Measurements from ENCODE around the gene IQSEC1. TPM values are rescaled to one million over a fixed set of nuclear protein-coding genes. Genes with fewer than 3 reads are reported as not detected.

IQSEC1 gene
- polyA plus RNA-seq, 12 donors: 36.6 to 57.3 (median 42.5) TPM; not detected in 1

DNA sequence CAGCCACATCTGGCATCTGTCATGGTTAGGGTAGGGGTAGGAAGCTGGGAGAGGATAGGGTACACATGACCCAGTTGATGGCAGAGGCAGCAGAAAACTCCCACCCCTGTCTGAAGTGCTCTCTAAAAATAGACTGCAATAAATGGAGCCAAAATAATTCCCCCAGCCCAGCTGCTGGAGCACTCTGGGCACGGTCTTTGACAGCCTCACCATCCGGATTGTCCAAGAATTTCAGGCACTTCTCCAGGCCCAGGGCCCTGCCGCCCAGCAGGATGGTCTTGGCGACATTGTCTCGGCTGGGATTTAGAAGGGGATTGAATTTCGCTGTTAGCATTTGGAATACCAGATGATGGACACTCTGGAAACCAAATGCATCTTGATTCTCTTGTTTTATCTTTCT lies 103.7 kb downstream of the IQSEC1 start:
- peak; percentile 76 for DNase-seq

DNA sequence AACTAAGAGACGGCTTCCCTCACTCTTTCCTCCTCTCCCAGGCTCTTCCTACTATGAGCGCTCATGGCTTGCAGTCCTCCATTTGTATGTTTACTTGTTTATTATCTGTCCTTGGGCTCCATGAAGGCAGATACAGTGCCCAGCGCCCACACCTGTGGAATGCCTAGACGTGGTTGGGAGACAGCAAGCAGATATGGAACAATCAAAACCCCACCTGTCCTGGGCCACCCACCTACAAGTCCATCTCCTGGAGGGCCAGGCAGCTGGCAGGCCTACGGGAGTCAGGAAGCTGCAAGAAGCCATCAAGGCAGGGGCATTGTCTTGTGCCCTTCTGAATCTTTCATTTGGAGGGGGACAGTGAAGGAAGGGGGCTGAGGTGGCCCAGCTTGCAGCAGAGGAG lies 104.7 kb downstream of the IQSEC1 start:
- no peak for DNase-seq

DNA sequence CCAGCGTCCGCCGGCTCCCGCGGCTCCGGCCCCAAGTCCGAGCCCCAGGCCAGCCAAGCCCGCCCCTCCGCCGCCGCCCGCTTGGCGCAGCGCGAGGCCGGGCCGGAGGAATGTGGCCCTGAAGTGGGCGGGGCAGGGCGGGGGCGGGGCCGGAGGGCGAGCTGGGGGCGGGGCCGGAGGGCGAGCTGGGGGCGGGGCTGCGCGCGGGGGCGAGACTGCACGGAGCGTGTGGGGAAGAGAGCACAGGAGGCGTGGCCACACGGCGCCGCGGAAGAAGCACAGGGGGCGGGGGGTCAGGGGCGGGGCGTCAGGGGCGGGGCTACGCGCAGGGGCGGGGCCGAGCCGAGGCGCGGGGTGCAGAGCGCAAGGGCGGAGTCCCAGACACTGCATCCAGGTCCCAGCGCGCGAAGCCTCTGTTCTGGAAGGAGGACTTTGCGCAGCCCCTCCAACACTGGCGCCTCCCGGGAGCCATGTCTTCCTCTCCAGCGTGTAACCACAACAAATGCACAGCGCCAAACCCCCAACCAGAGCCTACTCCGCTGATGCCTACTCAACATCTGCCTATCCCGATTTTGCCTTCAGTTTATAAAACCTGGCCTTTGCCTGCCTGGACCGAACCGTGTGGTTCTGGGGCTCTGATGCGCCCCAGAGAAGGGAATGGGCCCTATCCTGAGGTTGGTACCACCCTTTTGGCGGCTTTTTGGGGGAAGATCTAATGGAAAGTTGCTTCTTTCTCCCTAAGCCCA lies 105.5 kb downstream of the IQSEC1 start:
- DNase-seq: peak; percentile 84

DNA sequence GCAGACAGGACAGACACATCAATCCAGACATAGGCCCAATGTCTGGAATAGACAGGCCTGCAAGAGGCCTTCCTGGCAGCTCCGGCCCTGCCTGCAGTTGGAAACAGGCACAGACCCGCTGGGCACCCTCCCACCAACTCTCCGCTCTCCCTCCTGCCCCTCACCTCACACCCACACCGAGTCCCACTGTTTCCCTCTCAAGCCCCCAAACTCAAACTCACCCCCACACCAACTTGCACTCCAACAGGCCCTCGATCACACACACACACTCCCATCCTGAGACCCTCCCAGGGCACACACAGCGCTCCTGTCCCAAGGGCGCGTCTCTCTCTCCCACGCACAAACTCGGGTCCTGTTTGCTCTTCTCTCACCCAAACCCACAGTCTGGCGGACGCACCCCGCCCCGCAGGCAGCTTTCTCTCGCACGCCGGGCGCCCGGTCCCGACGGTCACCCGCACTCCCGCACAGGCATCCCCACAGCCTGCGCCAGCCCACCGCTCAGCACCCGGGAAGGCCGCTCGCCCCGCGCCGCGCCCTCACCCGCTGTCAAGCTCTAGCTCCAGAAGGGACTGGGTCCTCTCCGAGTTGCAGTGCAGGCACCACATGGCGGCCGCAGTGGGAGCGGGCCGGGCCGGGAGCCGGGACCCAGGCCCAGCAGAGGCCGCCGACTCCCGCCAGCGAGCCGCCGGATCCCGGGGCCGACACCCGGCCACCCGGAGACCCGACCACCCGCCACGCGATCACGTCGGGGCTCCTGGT lies 106.2 kb downstream of the IQSEC1 start:
- no peak for DNase-seq

DNA sequence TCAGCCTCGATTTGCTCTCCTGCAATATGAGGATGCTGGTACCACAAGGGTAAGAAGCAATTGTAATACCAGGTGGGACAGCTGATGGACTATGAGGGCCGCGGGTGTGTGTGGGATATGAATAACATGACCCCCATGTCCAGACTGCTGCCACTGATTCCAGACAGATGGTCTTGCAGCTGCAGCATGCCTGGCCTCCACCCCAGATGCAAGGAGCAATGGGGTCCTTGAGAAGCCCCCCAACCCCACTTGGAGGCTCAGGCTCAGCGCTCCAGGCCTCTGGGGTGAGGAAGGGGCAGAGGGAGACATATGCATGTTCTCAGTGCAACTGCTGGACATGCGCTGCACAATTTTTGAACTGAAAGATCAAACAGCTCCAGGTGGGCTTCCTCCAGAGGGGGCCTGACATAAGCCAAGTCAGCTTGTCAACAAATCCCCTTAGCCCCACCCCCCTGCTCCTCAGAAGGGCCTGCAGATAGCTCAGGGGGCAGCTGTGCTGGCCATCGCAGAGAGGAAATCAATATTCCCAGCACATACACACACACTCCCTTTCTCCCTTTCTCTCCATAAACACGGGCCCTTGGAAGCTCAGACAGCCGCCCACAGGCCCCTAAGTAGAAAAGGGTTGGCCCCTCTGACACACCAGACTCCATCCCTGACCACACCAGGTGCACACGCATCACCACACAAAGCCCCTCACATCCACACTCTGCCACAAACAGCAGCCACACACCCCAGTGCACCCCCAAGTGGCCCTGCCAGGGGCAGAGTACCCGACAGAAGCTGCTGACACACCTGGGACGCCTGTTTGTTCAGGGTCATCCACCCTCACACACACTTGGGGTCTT lies 107.0 kb downstream of the IQSEC1 start:
- no peak for DNase-seq

DNA sequence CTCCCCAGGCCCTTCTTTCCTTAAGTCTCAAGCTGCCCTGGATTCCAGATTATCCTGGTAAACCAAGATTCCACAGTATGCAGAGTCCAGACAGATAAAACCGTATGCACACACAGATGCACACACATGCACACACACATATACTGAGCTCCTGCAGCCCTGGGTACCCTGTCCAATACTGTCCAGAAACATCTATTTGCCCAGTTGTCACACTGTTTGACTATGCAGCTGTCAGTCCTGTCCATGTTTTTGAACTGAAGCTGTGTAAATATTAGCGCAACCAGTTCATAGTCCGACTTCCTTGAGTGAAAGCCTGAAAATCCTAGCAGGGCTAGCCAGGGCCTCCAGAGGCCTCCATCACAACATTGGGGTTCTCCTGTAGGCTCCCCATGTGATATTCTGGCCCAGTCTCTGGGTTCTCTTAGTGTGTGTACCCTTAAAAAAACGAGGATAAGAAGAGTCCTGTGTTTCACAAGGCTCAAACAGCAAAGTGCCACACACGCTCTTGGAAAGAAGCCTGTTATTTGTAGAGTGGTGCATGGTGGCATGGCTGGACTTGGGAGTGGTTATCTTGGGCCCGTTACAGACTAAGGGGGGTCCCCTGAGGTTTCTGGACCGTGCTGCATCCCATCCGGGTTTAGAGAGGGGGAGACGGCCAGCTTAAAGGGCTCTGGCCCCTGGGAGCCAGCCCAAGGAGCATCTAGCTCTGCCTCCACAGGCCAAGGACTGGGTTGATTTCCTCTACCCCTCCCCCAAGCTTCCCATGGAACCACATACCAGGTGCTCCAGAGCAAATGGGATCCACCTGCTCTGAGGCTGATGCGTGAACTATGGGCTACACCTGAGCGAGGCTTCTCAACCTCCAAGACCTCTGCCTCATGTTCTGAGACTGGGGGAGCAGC lies 108.3 kb downstream of the IQSEC1 start:
- DNase-seq: no peak

DNA sequence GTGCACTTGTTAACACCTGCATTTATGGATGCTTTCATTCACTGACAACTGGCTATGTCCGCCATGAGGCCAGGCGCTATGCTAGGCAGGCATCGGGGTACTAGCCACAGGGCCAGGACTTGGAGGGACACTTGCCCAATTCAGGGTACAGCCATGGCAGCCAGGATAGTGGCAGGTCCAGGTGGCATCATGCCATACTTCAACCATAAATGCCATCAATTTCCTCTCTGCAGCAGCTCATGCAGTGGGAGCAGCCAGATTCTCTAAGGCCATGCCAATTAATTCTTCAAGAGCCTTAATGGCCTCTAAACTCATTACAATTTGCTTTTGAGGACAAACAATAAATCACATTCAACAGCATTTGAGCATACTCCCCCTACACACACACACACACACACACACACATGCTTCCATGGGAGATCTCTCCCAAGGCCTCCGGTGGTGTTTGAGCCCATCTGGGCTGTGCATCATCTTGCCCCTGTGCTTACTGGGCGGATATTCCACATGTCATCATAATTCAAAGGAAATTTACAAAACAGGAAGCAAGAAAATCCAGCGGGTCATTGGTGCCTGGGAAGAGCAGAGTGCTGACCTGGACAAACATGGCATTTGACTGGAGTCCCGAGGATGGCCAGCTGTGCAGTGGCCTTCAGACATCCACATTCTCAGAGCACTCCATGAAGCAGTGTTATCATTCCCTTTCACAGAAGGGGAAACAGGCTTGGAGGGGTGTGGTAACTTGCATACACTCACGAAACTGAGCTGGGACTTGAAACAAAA lies 109.1 kb downstream of the IQSEC1 start:
- no peak for DNase-seq

DNA sequence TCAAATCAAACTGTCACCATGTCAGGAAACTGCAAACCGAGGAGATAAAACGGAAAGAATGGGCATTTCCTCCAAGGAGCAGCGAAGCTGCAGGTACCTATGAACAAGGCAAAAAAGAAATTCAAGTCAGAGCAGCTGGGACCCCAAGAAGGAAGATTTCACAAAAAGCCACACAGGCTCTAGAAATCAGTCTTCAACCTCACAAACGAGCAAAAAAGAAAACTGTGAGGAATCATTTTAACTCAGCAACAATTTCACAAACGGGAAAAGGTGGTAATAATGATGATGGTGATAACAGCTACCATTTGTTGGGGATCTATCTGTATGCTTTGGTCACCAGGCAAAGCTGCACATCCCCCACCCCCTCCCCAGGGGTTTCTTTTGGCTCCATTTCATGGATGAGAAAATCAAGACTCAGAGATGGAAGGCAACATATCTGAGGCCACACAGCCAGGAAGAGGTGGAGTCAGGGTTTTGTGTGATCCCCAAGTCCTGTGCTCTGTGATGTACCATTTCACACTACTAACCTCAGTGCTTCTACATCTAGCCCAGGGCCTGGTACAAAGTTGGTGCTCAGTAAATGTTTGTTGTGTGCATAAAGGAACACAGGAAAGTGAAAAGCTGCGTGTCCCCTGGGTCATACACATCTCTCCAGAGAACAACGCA lies 109.9 kb downstream of the IQSEC1 start:
- no peak for DNase-seq

DNA sequence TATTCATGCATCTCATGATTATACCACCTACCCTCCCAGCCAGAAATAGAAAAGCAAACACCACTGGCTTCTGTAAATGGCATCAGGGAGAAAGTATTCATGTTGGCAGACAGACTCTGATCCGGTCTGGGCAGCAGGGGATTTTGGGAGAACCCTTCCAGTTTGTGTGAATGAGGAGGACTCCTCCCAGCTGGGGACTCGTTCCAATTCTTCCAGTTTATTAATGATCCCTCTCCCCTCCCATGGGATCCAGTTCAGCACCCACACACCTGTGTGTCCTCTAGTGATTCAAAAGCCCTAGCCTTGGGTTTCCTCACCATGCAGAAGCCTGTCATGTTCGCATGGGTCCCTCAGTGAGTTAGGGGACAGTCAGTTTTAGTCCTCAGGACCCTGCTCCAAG lies 110.9 kb downstream of the IQSEC1 start:
- DNase-seq: no peak

DNA sequence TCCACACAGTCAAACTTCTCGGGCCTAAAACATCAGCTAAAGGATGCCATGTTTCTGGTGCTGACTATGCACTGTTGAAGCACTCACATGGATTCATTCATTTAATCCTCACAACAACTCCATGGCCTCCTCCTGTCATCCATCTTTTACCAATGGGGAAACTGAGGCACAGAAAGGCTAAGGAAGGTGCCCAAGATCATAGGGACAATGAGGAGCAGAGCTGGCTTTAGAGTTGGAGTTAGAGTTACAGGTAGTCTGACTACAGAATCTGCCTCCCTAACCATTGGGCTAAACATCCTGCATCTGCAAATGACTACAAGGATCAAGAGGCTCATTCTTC lies 111.6 kb downstream of the IQSEC1 start:
- DNase-seq: no peak

DNA sequence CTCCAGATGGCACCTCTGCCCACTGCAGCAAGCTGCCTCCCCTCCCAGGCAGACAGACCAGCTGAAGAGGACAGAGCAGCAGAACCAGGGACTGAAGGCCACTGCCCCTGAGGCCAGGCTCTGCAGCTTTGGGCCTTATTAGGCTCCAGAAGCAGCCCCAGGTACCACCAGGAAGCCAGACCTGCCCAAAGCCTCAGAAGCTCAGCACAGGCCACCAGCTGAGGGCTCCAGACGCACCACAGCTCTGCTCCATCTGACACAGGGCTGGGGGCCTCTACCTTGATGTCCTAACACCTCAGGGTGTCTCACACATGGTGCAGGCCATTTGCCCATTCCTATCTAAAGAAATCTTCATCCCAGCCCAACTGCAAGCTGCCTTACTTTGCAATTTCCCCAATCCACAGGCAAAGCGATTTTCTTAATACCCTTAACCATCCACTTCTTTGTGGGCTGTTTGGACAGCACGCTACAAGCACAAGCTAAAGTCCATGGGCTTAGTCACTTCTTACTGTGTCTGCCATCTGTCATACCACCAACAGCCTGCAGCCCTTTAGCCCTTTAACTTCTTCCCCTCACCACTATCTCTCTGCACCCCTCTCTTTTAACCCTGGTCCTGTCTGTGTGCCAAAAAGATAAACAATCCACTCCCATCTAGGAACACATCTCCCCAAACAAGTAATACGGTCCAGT lies 112.1 kb downstream of the IQSEC1 start:
- no peak for DNase-seq

DNA sequence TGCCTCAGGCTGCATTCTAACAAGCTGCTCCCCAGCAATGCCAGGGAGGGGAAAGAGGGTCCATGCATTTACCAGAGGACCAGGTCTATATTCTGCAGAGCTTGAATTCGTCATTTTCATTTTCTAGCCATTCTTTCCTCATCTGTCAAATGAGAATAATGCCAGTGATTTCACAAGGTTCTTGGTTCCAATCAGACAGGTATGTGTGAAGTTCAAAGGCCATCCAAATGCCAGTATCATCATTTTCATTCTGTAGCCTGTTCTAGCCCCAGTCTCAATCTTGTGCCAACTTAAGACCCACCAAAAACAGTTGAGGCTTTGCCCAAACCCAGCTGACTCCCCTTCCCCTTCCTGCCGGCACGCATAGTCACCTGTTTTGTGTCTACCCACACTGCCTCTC lies 112.7 kb downstream of the IQSEC1 start:
- DNase-seq: no peak

DNA sequence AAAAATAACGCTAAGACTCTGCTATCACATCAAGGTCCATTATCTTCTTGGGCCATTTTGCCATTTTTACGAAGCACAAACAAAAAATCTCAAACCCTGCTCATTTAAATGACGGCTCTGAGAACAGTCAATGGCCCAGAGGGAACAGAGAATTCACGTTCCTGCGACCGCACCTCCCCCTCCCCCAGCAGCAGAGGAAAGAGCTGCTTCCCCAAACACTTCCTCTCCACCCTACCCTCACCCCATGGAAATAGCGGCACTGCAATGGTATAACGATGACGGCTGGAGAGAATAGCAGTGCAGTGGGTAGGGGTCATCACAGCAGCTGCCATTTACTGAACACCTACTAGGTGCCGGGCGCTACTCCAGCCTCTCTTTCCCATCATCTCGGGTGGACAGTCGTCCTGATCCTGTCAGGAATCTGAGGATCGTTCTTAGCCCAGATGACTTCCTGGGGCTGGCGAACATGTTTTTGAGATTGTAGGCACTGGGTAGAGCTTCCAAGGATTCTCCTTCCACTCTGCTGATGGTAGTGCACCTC lies 113.3 kb downstream of the IQSEC1 start:
- DNase-seq: no peak

DNA sequence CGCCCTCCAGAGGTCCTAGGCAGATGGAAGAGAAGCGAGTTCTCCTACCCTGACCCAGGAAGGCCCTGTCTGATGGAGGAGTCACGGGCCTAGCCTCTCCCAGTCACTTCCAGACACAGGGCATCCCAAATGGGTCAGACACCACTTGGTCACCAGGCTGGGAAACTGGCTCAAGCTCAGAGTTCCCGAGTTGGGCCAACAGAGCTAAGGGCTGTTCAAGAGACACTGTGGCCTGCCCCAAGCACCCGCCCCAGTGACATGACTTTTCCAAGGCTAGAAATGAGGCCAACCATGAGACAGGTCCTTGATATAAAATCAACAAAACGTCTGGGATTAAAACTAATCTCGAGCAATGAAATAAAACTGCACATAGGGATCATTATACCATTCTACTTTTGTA lies 113.8 kb downstream of the IQSEC1 start:
- DNase-seq: no peak

DNA sequence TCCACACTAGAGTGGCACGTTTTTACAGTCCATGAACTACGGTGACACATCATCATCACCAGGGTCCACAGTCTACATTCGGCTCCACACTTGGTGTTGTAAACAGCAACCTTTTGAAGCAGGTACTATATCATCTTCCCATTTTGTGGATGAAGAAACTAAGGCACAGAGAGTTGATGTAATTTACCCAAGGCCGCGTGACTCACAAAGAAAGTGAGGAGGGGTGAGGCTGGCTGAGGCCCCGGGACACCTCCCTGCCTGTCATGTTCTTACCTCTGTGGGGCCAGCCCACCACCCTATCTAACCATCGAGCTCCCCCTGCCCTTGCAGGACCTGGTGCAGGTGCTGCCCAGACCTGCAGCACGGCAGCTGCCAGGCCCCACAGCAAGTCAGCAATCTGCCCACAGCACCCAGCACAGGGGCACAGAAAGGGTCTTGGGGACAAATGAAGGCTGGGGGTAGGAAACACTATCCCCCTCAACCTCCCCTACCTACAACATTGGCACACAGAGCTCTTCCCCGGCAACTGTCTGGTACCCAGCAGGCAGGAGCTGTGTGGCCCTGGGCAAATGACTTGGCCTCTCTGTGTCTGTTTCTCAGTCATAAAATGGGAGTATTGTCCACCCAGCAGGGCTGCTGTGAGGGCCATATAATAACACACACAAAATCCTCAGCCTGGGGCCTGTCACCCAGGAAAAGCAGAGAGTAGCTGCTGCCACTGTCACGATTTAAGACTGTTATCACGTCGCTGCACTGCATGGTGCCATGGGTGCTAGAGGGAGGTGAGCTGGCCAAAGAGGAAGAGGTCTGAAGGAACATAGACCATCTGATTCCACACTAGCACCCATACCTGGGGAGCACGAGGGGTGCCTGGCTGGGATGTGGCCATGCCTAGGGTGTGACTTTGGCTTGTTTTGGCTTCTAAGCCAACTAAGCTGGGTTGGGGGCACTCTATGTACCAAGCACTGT lies 115.1 kb downstream of the IQSEC1 start:
- DNase-seq: no peak

DNA sequence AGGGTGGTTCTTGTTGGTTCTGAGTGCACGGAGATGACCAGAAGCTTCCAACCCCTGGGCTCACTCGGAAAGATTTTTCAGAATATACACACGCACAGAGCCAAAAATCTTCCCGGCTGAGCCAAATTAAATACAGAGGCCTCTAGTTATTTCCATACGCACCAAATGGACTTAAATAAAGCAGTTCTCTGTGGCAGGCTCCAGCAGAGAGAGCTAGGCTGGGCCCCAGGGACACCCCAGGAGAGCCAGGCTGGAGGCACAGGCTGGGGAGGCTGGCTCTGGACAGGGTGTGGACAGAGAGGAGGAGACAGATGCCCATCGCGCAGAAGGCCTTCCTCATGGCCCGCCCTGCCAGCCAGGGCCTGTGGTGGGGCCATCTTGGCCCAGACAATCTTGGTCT lies 115.9 kb downstream of the IQSEC1 start:
- DNase-seq: no peak

DNA sequence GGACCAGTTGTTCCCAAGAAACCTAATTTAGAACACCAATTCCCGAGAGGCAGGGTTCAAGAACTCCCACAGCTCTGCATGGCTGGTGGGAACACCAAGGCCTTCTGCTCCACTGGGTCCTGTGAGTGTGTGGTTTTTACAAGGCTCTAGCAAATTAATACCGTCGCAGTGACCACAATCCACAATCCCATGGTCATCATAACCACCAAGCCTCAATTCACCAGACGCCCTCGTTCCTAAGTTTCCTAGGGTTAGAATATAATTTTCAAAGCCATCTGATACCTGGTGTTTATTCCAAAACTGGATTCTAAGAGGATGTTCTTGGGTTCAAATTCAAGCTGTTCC lies 116.9 kb downstream of the IQSEC1 start:
- no peak for DNase-seq

DNA sequence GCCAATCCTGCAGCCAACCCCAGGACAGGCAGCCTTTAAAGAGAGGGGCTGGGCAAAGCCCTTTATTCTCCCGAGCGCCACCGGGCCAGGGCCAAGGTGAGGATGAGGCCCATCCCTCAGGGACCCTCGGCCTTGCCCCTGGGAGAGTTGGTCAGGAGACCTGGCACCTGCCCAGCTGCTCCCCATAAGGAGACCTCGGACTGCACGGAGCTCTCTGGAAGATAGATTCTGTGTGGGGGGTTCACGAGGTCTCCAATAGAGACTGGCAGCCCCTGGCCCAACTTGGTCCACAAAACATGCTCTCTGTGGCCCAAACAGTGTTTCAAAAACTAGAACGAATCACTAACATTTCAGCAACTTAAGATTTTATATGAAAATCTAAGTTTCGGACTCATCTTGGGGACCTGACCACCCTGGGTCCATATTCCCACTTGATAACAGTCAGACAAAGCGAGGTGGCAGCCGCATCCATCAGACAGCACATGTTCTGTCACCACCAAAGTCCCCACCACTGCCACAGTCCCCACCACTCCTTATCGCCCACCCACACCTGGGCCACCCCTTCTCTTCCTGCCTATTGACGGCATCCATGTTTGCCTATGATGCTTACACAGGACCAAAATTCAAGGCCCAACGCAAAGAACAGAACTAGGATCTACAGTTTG lies 117.4 kb downstream of the IQSEC1 start:
- no peak for DNase-seq

Data from muscle of arm (tissue), 12 donors.